Measurements from ENCODE around the gene C1orf74.
A peak's percentile ranks its signal among the peaks of the same experiment; 100 is the strongest.

Gene C1orf74

DNA sequence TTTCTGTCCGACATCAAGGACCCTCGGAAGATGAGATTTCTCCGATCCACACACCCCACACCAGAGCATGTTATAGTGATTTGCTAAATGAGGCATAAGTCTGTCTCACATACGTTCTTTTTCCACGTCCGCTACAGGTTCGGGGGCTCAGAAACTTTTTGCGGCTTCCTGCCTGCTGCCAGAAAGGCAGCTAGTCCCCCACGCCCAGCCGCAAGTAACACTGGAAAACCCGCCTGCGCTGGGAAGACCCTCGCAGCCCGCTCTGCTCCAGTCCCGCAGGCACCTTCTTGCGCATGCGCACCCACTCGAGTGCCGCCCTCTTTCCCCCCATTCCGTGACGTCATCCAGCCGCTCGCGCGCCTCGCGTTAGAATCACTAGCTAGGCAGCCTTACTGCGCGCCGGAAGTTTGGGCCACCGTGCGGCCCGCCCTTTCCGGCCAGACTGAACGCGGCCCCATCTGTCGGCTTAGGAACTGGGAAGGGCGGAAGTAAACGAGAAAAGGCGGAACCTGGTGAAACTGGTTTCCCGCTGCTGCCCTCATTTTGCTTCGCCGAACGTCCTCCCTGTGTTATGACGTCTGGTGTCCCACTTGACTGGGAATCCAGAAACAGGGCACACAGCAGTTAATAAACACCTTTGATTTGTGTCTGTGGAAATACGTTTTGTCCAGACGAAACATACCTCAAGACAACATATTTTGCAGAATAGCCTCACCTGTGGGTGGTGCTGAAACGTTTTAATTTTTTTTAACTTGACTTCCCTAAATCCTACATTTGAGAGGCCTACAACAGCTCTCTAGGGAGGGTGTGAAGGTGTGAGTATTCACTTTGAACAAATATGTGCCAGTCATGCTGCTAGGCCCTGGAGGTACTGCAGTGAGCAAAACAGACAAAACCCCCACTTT is at the start of gene C1orf74:
Gene C1orf74 (minus strand): TSS at position 295 of the 905 bp plus-strand sequence. CDS start 925 bp downstream, outside the sequence.
- Mint-ChIP-seq H3K27me3 (ENCODE audit: low read depth) (peaks cover 48% of the 10 kb centered on the region), H3K4me3 (peak within 1 kb of the TSS; percentile 87 to 96 (median 95)), H3K9me3 (no peaks in the 10 kb centered on the region), H3K4me1 (peaks cover 31% of the 10 kb centered on the region), H3K27ac (peak within 1 kb of the TSS; percentile 90 to 99 (median 99)), H3K36me3 (ENCODE audit: low read depth) (peaks cover 16% of the 10 kb centered on the region)
- TF ChIP-seq, protein P1, sequence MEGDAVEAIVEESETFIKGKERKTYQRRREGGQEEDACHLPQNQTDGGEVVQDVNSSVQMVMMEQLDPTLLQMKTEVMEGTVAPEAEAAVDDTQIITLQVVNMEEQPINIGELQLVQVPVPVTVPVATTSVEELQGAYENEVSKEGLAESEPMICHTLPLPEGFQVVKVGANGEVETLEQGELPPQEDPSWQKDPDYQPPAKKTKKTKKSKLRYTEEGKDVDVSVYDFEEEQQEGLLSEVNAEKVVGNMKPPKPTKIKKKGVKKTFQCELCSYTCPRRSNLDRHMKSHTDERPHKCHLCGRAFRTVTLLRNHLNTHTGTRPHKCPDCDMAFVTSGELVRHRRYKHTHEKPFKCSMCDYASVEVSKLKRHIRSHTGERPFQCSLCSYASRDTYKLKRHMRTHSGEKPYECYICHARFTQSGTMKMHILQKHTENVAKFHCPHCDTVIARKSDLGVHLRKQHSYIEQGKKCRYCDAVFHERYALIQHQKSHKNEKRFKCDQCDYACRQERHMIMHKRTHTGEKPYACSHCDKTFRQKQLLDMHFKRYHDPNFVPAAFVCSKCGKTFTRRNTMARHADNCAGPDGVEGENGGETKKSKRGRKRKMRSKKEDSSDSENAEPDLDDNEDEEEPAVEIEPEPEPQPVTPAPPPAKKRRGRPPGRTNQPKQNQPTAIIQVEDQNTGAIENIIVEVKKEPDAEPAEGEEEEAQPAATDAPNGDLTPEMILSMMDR (IDR thresholded peaks at IDR 0.05; ENCODE audit: unreplicated experiment in 3 of 3), result no peak

DNA sequence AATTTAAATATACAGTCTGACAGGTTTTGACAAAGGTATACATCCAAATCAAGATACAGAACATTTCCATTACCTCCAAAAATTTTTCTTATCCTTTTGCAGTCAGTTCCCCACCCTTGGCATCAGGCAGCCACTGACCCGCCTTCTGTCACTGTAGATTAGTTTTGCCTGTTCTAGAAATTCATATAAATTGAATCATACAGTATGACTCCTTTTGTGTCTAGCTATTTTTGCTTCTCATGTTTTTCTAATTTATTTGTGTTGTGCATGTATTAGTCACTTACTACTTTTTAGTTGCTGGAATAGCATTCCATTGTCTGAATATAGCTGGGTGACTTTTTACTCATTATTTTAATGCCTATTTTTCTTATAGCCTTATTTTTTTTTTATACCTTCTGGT is 47.3 kb upstream of the C1orf74 start:
- no peak overlapping the region for H3K27ac Mint-ChIP-seq
- H3K36me3 Mint-ChIP-seq (ENCODE audit: low read depth), result peaks cover 43% of the 10 kb centered on the region
- TF ChIP-seq, protein P1 (IDR thresholded peaks at IDR 0.05; ENCODE audit: unreplicated experiment in 3 of 3), result no peak
- H3K9me3 Mint-ChIP-seq, result no peaks in the 10 kb centered on the region
- peaks cover 3% of the 10 kb centered on the region for H3K27me3 Mint-ChIP-seq (ENCODE audit: low read depth)
- no peak overlapping the region for H3K4me3 Mint-ChIP-seq
- peaks cover 20% of the 10 kb centered on the region for H3K4me1 Mint-ChIP-seq

DNA sequence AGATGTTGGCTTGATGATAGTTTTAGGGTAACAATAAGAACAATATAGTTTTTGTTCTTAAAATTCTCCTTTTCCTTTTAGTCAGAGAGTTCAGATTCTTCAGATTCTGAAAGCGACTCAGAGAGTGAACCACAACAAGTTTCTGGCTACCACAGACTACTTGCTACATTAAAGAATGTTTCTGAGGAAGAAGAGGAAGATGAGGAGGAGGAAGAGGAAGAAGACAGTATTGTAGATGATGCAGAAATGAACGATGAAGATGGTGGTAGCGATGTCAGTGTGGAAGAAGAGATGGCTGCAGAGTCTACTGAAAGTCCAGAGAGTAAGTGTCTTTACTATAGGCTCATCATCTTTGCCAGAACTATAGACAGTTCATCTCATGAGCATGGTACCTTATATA is 46.4 kb upstream of the C1orf74 start:
- Mint-ChIP-seq H3K27me3 (ENCODE audit: low read depth) (peaks cover 3% of the 10 kb centered on the region), H3K27ac (no peak overlapping the region), H3K36me3 (ENCODE audit: low read depth) (peaks cover 35% of the 10 kb centered on the region), H3K9me3 (no peaks in the 10 kb centered on the region), H3K4me3 (peak overlapping the region in 2 of 3 experiments; percentile 23 to 39), H3K4me1 (peaks cover 27% of the 10 kb centered on the region)
- TF ChIP-seq, protein P1 (IDR thresholded peaks at IDR 0.05; ENCODE audit: unreplicated experiment in 3 of 3), result no peak

DNA sequence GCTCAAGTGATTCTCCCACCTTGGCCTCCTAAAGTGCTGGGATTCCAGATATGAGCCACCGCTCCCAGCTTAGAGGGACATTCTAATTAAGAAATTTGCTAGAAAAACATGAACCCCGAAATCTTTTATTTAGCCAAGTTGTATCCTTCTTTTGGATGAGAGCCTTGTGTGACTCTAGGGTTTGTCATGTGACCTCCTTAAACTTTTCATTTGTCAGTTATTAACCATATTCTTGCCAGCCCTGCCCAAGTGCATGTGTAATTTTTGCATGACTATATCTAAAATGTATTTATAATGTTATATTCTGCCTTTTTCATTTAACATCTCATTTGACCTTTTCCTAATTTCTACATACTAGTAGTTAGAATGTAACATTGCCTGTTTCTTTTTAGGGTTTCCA is 45.4 kb upstream of the C1orf74 start:
- TF ChIP-seq, protein P1 (IDR thresholded peaks at IDR 0.05; ENCODE audit: unreplicated experiment in 3 of 3), result no peak
- Mint-ChIP-seq H3K4me1 (peaks cover 29% of the 10 kb centered on the region), H3K36me3 (ENCODE audit: low read depth) (peaks cover 31% of the 10 kb centered on the region), H3K9me3 (no peaks in the 10 kb centered on the region), H3K27me3 (ENCODE audit: low read depth) (peaks cover 3% of the 10 kb centered on the region), H3K4me3 (peak overlapping the region; percentile 79 to 85 (median 84)), H3K27ac (no peak overlapping the region)

DNA sequence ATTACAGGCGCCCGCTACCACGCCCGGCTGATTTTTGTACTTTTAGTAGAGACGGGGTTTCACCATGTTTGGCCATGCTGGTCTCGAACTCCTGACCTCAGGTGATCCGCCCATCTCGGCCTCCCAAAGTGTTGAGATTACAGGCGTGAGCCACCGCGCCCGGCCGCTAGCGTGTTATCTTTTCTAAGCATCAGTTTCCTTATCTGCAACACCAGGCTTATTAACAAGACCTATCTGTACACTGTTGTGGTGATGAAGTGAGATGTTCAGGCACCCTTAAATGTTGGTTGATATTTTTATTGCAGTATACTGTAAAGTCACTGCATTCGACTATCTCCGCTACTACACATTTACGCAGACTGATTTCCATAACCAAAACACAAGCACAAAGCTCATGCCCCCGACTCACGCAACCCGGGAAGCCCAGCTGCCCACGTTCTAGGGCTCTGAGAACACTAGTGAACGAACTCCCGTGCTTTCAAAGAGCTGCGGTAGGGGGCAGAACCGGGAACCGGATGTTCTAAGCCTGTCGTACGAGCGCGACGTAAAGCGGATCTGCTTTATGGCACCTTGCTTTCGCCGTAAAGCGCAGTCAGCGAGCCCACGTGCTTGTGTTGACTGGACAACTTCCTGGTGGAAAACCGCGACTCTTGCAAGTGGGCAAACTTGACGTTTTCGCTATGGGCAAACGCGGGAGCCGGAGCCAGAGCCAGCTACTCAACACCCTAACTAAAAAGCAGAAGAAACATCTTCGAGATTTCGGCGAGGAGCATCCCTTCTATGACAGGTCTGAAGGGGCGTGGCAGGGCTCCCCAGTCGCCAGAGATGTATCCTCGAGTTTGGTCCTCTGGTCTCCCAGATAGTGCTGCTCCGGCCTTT is 43.3 kb upstream of the C1orf74 start, which contains the start of gene UTP25:
Gene UTP25 (plus strand): TSS at position 589 of the 879 bp plus-strand sequence. CDS start 92 bp downstream, at position 681.
- peak within 1 kb of the TSS; percentile 85 to 93 (median 86) for H3K27ac Mint-ChIP-seq
- peaks cover 8% of the 10 kb centered on the region for H3K27me3 Mint-ChIP-seq (ENCODE audit: low read depth)
- H3K4me3 Mint-ChIP-seq, result peak within 1 kb of the TSS; percentile 96 to 98 (median 97)
- TF ChIP-seq, protein P1 (IDR thresholded peaks at IDR 0.05; ENCODE audit: unreplicated experiment in 3 of 3), result peak; percentile 60 to 72 (median 72)
- no peaks in the 10 kb centered on the region for H3K9me3 Mint-ChIP-seq
- peaks cover 13% of the 10 kb centered on the region for H3K36me3 Mint-ChIP-seq (ENCODE audit: low read depth)
- peaks cover 35% of the 10 kb centered on the region for H3K4me1 Mint-ChIP-seq
